GM23338 (cell line): ENCODE data around the gene SLC35F2. TPM values are rescaled to one million over a fixed set of nuclear protein-coding genes. Genes with fewer than 3 reads are reported as not detected.

Experiments
- ATAC-seq: fragments of 200-7000 bp; cut with Tn5 transposase; 3 replicates; pipeline ENCODE4 v1.9.1; 2020
- DNase-seq: peaks from one replicate; pipeline ENCODE4 v3.0.0-alpha.2; 2015; ENCODE audit warnings: low spot score
- H2AFZ ChIP-seq: fragments of 200-600 bp; sonication (generic); 2 replicates; pipeline ENCODE4 v1.8.0; 2016; ENCODE audit warnings: antibody characterized with exemption, mild to moderate bottlenecking, moderate library complexity
- H3F3A ChIP-seq: fragments of 200-600 bp; sonication (generic); replicated peaks from 2 replicates; pipeline ENCODE4 v1.8.0; 2017; ENCODE audit warnings: antibody characterized with exemption, mixed run types, low read depth
- H3K27ac ChIP-seq: fragments of 200-600 bp; sonication (generic); 2 replicates; pipeline ENCODE4 v1.6.1; 2016; ENCODE audit warnings: low read depth
- H3K27me3 ChIP-seq: fragments of 200-600 bp; sonication (generic); 2 replicates; pipeline ENCODE4 v1.8.0; 2016; ENCODE audit warnings: mild to moderate bottlenecking, mixed run types, moderate library complexity; ENCODE audit not compliant: insufficient read depth
- H3K36me3 ChIP-seq: fragments of 200-600 bp; sonication (generic); 2 replicates; pipeline ENCODE4 v1.8.0; 2016; ENCODE audit warnings: mild to moderate bottlenecking; ENCODE audit not compliant: insufficient read depth
- H3K4me1 ChIP-seq: fragments of 200-600 bp; sonication (generic); 2 replicates; pipeline ENCODE4 v1.8.0; 2016; ENCODE audit warnings: mild to moderate bottlenecking, moderate library complexity; ENCODE audit not compliant: insufficient read depth
- H3K4me2 ChIP-seq: fragments of 200-600 bp; sonication (generic); 2 replicates; pipeline ENCODE4 v1.7.1; 2017; ENCODE audit warnings: mixed run types
- H3K4me3 ChIP-seq: fragments of 200-600 bp; sonication (generic); 2 replicates; pipeline ENCODE4 v1.6.1; 2016; ENCODE audit warnings: mixed run types
- H3K79me2 ChIP-seq: fragments of 200-600 bp; sonication (generic); replicated peaks from 2 replicates; pipeline ENCODE4 v1.8.0; 2017; ENCODE audit warnings: mild to moderate bottlenecking; ENCODE audit not compliant: insufficient read depth
- H3K9me2 ChIP-seq: fragments of 200-600 bp; sonication (generic); 2 replicates; pipeline ENCODE4 v1.8.0; 2017; ENCODE audit not compliant: insufficient read depth
- H4K20me1 ChIP-seq: fragments of 200-600 bp; sonication (generic); replicated peaks from 2 replicates; pipeline ENCODE4 v1.8.0; 2017; ENCODE audit warnings: mild to moderate bottlenecking; ENCODE audit not compliant: insufficient read depth
- H3K27ac Mint-ChIP-seq: 2 replicates; pipeline ENCODE4 v1.8.0; 2020; ENCODE audit warnings: inconsistent platforms, mild to moderate bottlenecking, moderate library complexity, mixed read lengths
- H3K27me3 Mint-ChIP-seq: 3 replicates; pipeline ENCODE4 v1.8.0; 2022; ENCODE audit warnings: low read depth, mild to moderate bottlenecking, moderate library complexity, mixed read lengths, inconsistent platforms; ENCODE audit not compliant: insufficient read depth, poor library complexity
- H3K36me3 Mint-ChIP-seq: 3 replicates; pipeline ENCODE4 v1.8.0; 2021; ENCODE audit warnings: low read depth, mild to moderate bottlenecking, inconsistent platforms, moderate library complexity, mixed read lengths
- H3K4me1 Mint-ChIP-seq: 3 replicates; pipeline ENCODE4 v1.8.0; 2020; ENCODE audit warnings: mild to moderate bottlenecking, inconsistent platforms, mixed read lengths
- H3K4me3 Mint-ChIP-seq: 3 replicates; pipeline ENCODE4 v1.8.0; 2021; ENCODE audit warnings: moderate library complexity, mild to moderate bottlenecking, inconsistent platforms, mixed read lengths
- H3K9me3 Mint-ChIP-seq: 3 replicates; pipeline ENCODE4 v1.8.0; 2020; ENCODE audit warnings: moderate library complexity, mild to moderate bottlenecking, inconsistent platforms, mixed read lengths
- CREB1 ChIP-seq: fragments of 250-450 bp; sonication (Bioruptor Pico); IDR thresholded peaks from 2 replicates; pipeline ENCODE4 v1.5.0; 2020; ENCODE audit warnings: low read depth, mild to moderate bottlenecking, moderate library complexity
- CTCF ChIP-seq, 2 experiments: fragments of 200-600 bp in 1 of 2; sonication (generic) in 1 of 2; conservative IDR thresholded peaks; 2 replicates each; pipeline versions ENCODE4 v1.5.1 to v1.6.1; 2016 to 2017; ENCODE audit warnings: antibody characterized with exemption in 2 of 2, low read depth in 2 of 2, mild to moderate bottlenecking in 2 of 2, moderate library complexity in 1 of 2
- EZH2 ChIP-seq: fragments of 200-600 bp; sonication (generic); IDR thresholded peaks from one replicate; pipeline ENCODE4 v1.8.0; 2017; ENCODE audit warnings: antibody characterized with exemption, mild to moderate bottlenecking, low read depth; ENCODE audit not compliant: unreplicated experiment
- EZH2phosphoT487 ChIP-seq: fragments of 200-600 bp; sonication (generic); IDR thresholded peaks from one replicate; pipeline ENCODE4 v1.8.1; 2018; ENCODE audit warnings: antibody characterized with exemption; ENCODE audit not compliant: unreplicated experiment
- JUNB ChIP-seq: IDR thresholded peaks from one replicate; pipeline ENCODE4 v1.6.1; 2016; ENCODE audit warnings: antibody characterized with exemption; ENCODE audit not compliant: unreplicated experiment
- NANOG ChIP-seq: IDR thresholded peaks from 2 replicates; pipeline ENCODE4 v1.6.1; 2016; ENCODE audit warnings: antibody characterized with exemption, borderline replicate concordance
- POLR2AphosphoS5 ChIP-seq: IDR thresholded peaks from 2 replicates; pipeline ENCODE4 v1.6.1; 2016; ENCODE audit warnings: antibody characterized with exemption, low read depth
- REST ChIP-seq: IDR thresholded peaks from one replicate; pipeline ENCODE4 v1.6.1; 2018; ENCODE audit warnings: antibody characterized with exemption; ENCODE audit not compliant: unreplicated experiment
- STAT1 ChIP-seq: IDR thresholded peaks from one replicate; pipeline ENCODE4 v1.6.1; 2016; ENCODE audit warnings: antibody characterized with exemption; ENCODE audit not compliant: unreplicated experiment
- ZNF462 ChIP-seq: fragments of 250-450 bp; sonication (Bioruptor Pico); IDR thresholded peaks from 2 replicates; pipeline ENCODE4 v1.5.0; 2020; ENCODE audit warnings: mild to moderate bottlenecking, moderate library complexity
- polyA plus RNA-seq: library from polyadenylated mRNA; unstranded; fragments of >200 nt; fragmentation: Nextera tagmentation; extraction: Ambion mirVana; gene quantifications from 2 replicates; pipeline ENCODE4 v1.2.1, GENCODE V29; 2016
- total RNA-seq: library from RNA; depleted of rRNA; stranded (reverse); fragments of >200 nt; shearing (Covaris generic); gene quantifications from 2 replicates; pipeline ENCODE4 v1.2.3, GENCODE V29; 2014

Gene SLC35F2
- total and polyA plus RNA-seq, 2 experiments from 2014 or later, result 25.2 to 32.5 TPM

- TF ChIP-seq CTCF (conservative IDR thresholded peaks at IDR 0.05; ENCODE audit: low read depth in 2 of 2) (no peak), CREB1 (CRISPR knock-in tag) (no peak), EZH2phosphoT487 (no peak), REST (no peak), POLR2AphosphoS5 (no peak)
Observed at GRCh38 chr11:107751082-107751481, 107.5 kb downstream of the SLC35F2 start (continued).

- TF ChIP-seq NANOG (no peak), CREB1 (CRISPR knock-in tag) (no peak), JUNB (no peak), STAT1 (no peak), EZH2phosphoT487 (no peak), EZH2 (no peak), ZNF462 (CRISPR knock-in tag) (no peak)
- Histone ChIP-seq H3K4me2 (no peak overlapping the region), H3K4me1 (no peaks in the 10 kb centered on the region), H3K27me3 (no peaks in the 10 kb centered on the region), H2AFZ (peak overlapping the region; percentile 63; the same call in 1 of the 2 replicates), H3K79me2 (no peaks in the 10 kb centered on the region), H3K9me2 (no peaks in the 10 kb centered on the region), H4K20me1 (no peaks in the 10 kb centered on the region), H3K36me3 (no peaks in the 10 kb centered on the region), H3F3A (no peaks in the 10 kb centered on the region), H3K4me3 (no peak overlapping the region), H3K27ac (no peak overlapping the region)
- H3K36me3 Mint-ChIP-seq, result no peaks in the 10 kb centered on the region
- DNase-seq (no peak), ATAC-seq (no peak)
- H3K9me3 Mint-ChIP-seq, result no peaks in the 10 kb centered on the region
- H3K27ac Mint-ChIP-seq, result no peak overlapping the region
- no peaks in the 10 kb centered on the region for H3K4me1 Mint-ChIP-seq
- peaks cover 6% of the 10 kb centered on the region for H3K27me3 Mint-ChIP-seq
- H3K4me3 Mint-ChIP-seq, result no peak overlapping the region
Observed at GRCh38 chr11:107750313-107750712, 108.3 kb downstream of the SLC35F2 start.
